GM12874 (cell line): Measurements from ENCODE around the gene FAM120AOS.

ENCODE experiments used
- CTCF ChIP-seq: IDR thresholded peaks from 2 replicates; pipeline ENCODE4 v1.5.1; 2011; ENCODE audit warnings: low read depth, mild to moderate bottlenecking, control low read depth, low read length, moderate library complexity; ENCODE audit not compliant: insufficient read depth

FAM120AOS gene

DNA sequence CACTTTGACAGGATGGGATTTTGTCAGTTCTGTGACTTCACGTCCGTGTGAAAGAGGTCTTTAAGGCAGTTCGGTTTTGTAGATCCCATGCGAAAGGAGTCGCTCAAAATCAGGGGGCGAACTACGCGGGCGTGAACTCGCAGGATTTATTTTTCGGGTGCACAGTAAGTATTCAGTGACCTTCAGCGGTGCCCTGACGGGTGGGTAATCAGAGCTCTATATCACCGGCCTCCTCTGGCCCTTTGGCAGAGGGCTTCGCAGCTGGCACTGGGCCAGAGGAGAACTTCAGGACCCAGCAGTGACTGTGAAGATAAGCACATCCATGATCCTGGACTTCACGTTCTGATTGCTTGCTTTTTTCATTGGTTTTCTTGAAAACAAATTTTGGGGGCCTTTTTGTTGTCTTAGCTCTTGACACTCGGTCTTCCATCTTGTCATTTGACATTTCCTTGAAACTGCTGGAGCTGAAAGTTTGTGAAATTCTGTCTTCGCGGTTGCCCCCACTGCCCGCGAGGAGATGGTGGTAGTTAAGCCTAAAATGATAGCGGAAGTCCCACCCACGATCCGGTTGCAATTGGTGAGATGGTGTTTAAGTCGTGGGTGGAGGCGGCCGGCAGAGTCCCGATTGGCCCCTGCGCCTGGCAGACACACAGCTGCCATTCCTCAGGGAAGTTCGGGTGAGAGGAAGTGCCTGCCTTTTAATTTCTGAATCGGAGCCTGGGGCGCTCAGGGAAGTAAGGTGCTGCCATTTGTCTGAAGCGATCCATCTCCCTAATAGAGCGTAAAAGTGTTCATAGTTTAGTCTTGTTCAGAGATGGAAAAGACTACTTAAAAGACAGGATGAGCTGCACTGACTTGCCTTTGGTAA is at the start of gene FAM120AOS:
Gene FAM120AOS (minus strand): TSS at position 535 of the 868 bp plus-strand sequence. CDS start 872 bp downstream, outside the sequence.
- TF ChIP-seq CTCF = no peak

- no peak for TF ChIP-seq CTCF
Observed at GRCh38 chr9:93501406-93501805, 48.0 kb upstream of the FAM120AOS start.

DNA sequence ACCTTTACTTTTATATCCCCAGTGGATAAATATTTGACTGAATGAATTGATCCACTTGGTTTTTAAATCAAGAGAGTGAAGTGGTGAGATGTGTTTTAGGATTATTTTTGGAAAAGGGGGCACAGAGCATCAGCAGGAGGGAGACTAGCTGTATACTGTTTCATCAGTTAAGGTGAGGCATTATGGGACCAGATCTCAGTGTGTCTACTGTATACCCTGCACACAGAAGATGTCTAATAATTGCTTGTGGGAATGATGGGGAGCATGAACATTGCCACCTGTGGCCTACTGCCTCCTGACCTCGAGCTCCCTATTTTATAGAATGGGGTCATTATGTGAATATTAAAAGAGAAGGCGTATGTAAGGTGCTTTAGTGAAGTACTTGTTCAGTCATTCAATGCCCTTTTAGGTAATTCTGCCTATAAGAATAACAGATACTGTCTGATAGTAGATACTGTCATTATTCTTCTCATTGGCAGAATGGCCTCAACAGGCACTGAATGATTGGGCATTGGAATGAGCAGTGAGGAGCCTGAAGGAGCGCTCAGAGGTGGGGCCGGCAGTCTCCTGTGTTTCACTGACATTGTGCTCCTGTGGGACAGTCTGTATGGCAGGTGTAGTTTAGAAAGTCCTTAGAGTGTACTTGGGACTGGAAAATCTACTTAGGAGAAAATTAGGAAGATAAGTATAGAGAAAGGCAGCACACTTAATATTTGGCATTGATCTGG is 47.4 kb upstream of the FAM120AOS start:
- no peak for TF ChIP-seq CTCF

DNA sequence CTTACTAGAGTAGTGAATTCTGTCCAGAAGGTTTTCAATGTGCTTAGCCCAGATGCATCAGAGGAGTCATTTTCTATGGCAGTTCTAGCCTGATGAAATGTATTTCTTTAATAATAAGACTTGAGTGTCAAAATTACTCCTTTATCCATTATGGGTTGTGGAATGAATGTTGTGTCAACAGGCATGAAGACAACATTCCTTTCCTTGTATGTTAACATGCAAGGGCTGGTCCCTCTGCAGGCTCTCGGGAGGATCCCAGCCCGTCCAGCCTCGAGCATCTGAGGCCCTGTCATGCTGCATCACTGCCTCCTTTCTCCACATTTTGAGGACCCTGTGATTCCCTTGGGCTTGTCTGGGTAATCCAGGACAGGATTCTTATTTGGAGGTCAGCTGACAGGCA is 42.9 kb upstream of the FAM120AOS start:
- no peak for TF ChIP-seq CTCF

DNA sequence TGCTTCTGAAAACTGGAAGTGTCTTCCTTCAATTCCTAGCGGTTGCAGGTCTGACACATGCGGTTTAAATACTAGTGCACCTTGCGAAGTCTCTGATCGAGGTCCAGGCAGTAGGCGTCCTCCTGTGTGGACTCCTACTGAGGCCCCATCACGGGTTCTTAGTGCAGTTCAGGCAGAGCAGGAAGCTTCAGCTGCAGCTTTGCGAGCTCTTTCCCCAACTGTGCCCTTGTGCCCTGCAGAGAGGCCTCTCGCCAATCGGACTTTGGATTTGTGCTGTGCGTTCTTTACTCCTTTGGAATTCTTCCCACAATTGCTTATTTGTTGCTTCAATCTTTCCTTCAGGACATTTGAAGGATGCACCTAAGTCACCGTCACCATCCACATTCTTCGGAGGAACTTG is 40.6 kb upstream of the FAM120AOS start:
- TF ChIP-seq CTCF = no peak

DNA sequence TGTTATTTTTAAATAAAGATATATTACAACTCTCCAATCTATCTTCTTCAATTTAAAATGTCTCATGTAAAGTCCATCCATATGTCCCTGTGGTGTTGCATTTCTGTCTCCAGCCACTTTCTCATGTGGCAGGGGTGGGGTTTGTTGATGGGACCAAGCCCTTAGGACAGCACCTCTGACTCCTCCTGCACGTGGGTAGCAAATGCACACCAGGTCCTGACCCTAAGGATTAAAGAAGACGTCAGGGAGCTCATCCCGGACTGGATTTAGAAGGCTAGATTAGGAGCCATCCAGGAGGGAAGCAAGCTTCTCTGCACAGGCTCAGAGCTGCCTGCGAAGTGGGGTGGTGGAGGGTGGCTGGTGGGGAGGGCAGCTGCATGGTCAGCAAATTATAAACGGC is 38.9 kb upstream of the FAM120AOS start:
- TF ChIP-seq CTCF = no peak

- no peak for TF ChIP-seq CTCF
Observed at GRCh38 chr9:93491593-93492232, 38.3 kb upstream of the FAM120AOS start.
